Thoracic aorta (tissue), 2 donors: Measurements from ENCODE around the gene RINT1. TPM values are rescaled to one million over a fixed set of nuclear protein-coding genes. Genes with fewer than 3 reads are reported as not detected.
"Not testable (repeated sequence)": the region's sequence is repeated elsewhere in the genome, so short reads cannot be mapped to it uniquely, and the experiment has no call there.

Experiments
- ATAC-seq: fragments of 150-250 bp; one replicate; pipeline ENCODE4 v1.8.0; 2017; ENCODE audit warnings: low read depth; ENCODE audit not compliant: insufficient number of reproducible peaks, low FRiP score
- DNase-seq: peaks from one replicate; pipeline ENCODE4 v3.0.0-alpha.2; 2020; ENCODE audit warnings: low spot score
- H3K27ac ChIP-seq, 2 donors: fragments of 200-600 bp; sonication (generic); 1 replicate in 1 of 2; 2 replicates in 1 of 2; pipeline ENCODE4 v1.5.1; 2016; ENCODE audit warnings: mild to moderate bottlenecking in 2 of 2, moderate library complexity in 2 of 2
- H3K27me3 ChIP-seq: fragments of 200-600 bp; sonication (generic); replicated peaks from 2 replicates; pipeline ENCODE4 v1.6.0; 2016; ENCODE audit warnings: mild to moderate bottlenecking; ENCODE audit not compliant: insufficient read depth
- H3K36me3 ChIP-seq: fragments of 200-600 bp; sonication (generic); one replicate; pipeline ENCODE4 v1.5.1; 2016
- H3K4me1 ChIP-seq, 2 donors: fragments of 200-600 bp; sonication (generic); 1 replicate in 1 of 2; 2 replicates in 1 of 2; pipeline versions ENCODE4 v1.5.1 to v1.6.0; 2016; ENCODE audit warnings: low read depth in 2 of 2, mild to moderate bottlenecking in 1 of 2; ENCODE audit not compliant: control insufficient read depth in 1 of 2
- H3K4me3 ChIP-seq: fragments of 200-600 bp; sonication (generic); 2 replicates; pipeline ENCODE4 v1.5.1; 2016; ENCODE audit warnings: mild to moderate bottlenecking
- H3K9me3 ChIP-seq: fragments of 200-600 bp; sonication (generic); 2 replicates; pipeline ENCODE4 v1.5.1; 2016
- CTCF ChIP-seq: fragments of 200-600 bp; sonication (generic); IDR thresholded peaks from one replicate; pipeline ENCODE4 v1.5.1; 2019; ENCODE audit warnings: antibody characterized with exemption
- total RNA-seq, 2 donors: library from RNA; depleted of rRNA; stranded (reverse); fragments of >200 nt; gene quantifications; one replicate each; pipeline versions ENCODE4 v1.1.0 to v1.2.3, GENCODE V29; 2016

Gene RINT1
- total RNA-seq, 2 donors from 2014 or later, result 20.2 to 25.2 TPM

DNA sequence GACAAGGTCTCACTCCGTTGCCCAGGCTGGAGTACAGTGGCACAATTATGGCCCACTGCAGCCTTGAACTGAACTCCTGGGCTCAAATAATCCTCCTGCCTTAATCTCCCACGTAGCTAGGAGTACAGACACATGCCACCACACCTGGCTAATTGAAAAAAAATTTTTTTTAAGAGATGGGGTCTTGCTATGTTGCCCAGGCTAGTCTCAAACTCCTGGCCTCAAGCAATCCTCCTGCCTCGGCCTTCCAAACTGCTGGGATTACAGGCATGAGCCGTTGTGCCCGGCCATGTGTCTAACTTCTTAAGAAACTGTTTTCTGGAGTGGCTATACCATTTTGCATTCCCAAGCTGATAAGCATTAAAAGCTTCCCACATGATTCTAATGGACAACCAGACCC is 58.8 kb downstream of the RINT1 start:
- ATAC-seq (no peak), DNase-seq (no peak)
- no peak overlapping the region for H3K4me3 ChIP-seq
- H3K27ac ChIP-seq, result no peak overlapping the region
- no peaks in the 10 kb centered on the region for H3K27me3 ChIP-seq
- peaks cover 0 to 5% of the 10 kb centered on the region in 2 donors for H3K4me1 ChIP-seq
- H3K36me3 ChIP-seq, result no peaks in the 10 kb centered on the region
- H3K9me3 ChIP-seq, result no peaks in the 10 kb centered on the region
- no peak for TF ChIP-seq CTCF

DNA sequence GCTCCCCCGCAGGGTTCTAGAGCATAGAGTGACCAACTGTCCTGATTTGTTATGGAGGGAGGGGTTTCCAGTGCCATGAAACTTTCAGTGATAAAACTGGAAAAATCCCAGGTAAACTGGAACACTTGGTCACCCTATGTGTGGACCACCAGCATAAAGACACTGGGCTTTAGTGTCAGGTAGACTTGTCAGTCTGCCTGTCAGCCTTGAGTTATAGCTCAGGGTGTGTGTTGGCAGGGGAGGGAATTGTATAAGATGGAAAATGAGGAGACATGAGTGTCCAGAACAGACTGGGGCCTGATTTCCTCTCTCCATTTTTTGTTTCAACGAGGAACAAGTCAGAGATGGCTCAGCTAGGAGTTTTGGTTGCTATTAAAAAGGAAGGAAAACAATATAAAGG is 59.5 kb downstream of the RINT1 start:
- Histone ChIP-seq H3K9me3 (no peaks in the 10 kb centered on the region), H3K27ac (no peak overlapping the region), H3K36me3 (no peaks in the 10 kb centered on the region), H3K4me1 (peaks cover 0 to 5% of the 10 kb centered on the region in 2 donors), H3K4me3 (no peak overlapping the region), H3K27me3 (no peaks in the 10 kb centered on the region)
- no peak for ATAC-seq
- DNase-seq, result no peak
- no peak for TF ChIP-seq CTCF

DNA sequence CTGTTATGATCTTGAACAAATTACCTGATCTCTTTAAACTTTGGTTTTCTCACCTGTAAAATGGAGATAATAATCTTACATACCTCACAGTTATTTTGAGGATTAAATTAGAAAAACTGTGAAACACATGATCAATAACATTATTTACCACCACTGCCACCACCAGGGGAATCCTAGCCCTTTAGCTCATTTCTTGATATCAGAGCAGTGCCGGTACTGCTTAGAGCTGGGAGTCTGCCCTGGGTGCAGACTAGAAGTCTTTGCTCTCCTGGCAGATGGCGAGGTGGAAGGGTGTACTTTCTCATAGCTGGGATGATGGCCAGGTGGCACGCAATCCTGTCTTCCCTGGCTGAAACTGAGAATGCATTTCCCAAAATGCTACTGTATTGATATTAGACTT is 62.0 kb downstream of the RINT1 start:
- no peak for ATAC-seq
- DNase-seq, result no peak
- no peak for TF ChIP-seq CTCF

GRCh38 chr7:105596866-105597265 is 64.9 kb downstream of the RINT1 start:
- Histone ChIP-seq H3K4me3 (no peak overlapping the region), H3K27me3 (no peaks in the 10 kb centered on the region), H3K4me1 (no peaks in the 10 kb centered on the region), H3K9me3 (no peaks in the 10 kb centered on the region), H3K27ac (no peak overlapping the region), H3K36me3 (no peaks in the 10 kb centered on the region)
- no peak for ATAC-seq
- no peak for TF ChIP-seq CTCF
- no peak for DNase-seq

More for the DNA sequence above, 62.0 kb downstream of the RINT1 start:
- Histone ChIP-seq H3K36me3 (no peaks in the 10 kb centered on the region), H3K27me3 (no peaks in the 10 kb centered on the region), H3K27ac (no peak overlapping the region), H3K4me1 (peaks cover 0 to 4% of the 10 kb centered on the region in 2 donors), H3K4me3 (no peak overlapping the region), H3K9me3 (no peaks in the 10 kb centered on the region)

GRCh38 chr7:105599080-105599479 is 67.1 kb downstream of the RINT1 start:
- not testable (repeated sequence) for H3K36me3 ChIP-seq, H3K4me1 ChIP-seq, H3K4me3 ChIP-seq, DNase-seq, H3K9me3 ChIP-seq, H3K27me3 ChIP-seq, H3K27ac ChIP-seq, ATAC-seq

DNA sequence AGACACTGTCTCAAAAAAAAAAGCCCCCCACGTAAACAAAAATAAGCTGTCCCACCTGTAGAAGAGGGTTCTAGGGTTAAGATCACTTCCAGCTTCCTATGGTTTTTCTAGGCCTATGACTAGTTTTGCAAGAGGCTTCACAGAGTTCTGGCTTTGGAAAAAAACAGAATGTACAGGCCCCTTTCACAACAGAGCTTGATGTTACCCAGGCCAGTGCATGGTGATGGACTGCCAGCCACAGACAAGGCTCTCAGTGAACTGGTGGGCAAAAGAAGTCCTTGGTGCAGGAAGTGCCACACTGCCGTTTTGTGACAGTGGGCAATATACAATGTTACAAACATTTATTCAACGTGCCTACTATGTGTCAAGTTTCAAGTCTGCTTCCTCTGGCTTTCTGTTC is 67.5 kb downstream of the RINT1 start:
- Histone ChIP-seq H3K36me3 (no peaks in the 10 kb centered on the region), H3K4me3 (no peak overlapping the region), H3K27ac (no peak overlapping the region), H3K4me1 (no peaks in the 10 kb centered on the region), H3K9me3 (no peaks in the 10 kb centered on the region), H3K27me3 (no peaks in the 10 kb centered on the region)
- no peak for ATAC-seq
- no peak for DNase-seq
- no peak for TF ChIP-seq CTCF
